ENCODE measurements around the gene AUTS2.
A peak's percentile ranks its signal among the peaks of the same experiment; 100 is the strongest.
"Not testable (repeated sequence)": the region's sequence is repeated elsewhere in the genome, so short reads cannot be mapped to it uniquely, and the experiment has no call there.

AUTS2 gene

DNA sequence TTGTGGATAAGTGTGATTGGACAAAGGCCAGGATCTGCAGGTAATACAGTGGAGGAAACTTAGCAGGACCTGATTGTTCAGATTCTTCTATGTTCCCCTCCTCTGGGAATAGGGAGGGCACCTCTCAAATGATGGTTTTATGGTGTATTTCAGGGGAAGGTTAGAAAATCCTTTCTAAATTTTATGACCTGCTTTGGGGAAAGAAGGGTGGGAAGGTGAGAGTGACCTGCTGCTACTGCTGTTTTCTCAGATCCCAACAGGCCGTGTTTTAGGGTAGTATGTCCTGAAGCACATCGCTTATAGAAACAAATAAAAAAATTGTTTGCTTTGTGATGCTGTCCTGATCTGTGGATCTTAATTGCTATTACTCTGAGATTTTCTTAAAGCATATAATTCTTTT is 1129.6 kb downstream of the AUTS2 start:
- DNase-seq, result no peak
- Histone ChIP-seq H3K79me1 (ENCODE audit: low read length) (peaks cover 13% of the 10 kb centered on the region), H3K18ac (ENCODE audit: low read length) (no peak overlapping the region), H3K23ac (ENCODE audit: low read length) (no peak overlapping the region), H2BK15ac (replicated peaks; ENCODE audit: low read depth) (no peak overlapping the region), H3K4me2 (ENCODE audit: low read length) (no peak overlapping the region), H2AK5ac (ENCODE audit: low read length) (no peak overlapping the region), H3K27me3 (ENCODE audit: insufficient read depth, low read length, poor library complexity) (no peaks in the 10 kb centered on the region), H3K4me1 (ENCODE audit: control insufficient read depth, low read depth, low read length) (peaks cover 5% of the 10 kb centered on the region), H3K36me3 (ENCODE audit: control insufficient read depth, insufficient read depth, low read length) (no peaks in the 10 kb centered on the region), H4K8ac (ENCODE audit: low read depth, low read length) (no peak overlapping the region), H4K5ac (ENCODE audit: low read length) (no peak overlapping the region), H3K4ac (ENCODE audit: low read depth, low read length) (no peak overlapping the region), H3K27ac (ENCODE audit: low read depth, low read length) (no peak overlapping the region), H3K79me2 (ENCODE audit: control insufficient read depth, insufficient read depth, low read length) (peaks cover 27% of the 10 kb centered on the region), H2BK120ac (ENCODE audit: low read depth, low read length) (no peak overlapping the region), H3K9ac (ENCODE audit: low read length) (no peak overlapping the region), H2BK5ac (ENCODE audit: low read length) (no peak overlapping the region), H3K56ac (ENCODE audit: low read length) (no peak overlapping the region), H3K4me3 (ENCODE audit: low read length) (no peak overlapping the region)
- WGBS (ENCODE audit: extremely low coverage, insufficient coverage, low lambda C conversion rate), result no CpG with 5 or more reads among the region's 2 CpGs

DNA sequence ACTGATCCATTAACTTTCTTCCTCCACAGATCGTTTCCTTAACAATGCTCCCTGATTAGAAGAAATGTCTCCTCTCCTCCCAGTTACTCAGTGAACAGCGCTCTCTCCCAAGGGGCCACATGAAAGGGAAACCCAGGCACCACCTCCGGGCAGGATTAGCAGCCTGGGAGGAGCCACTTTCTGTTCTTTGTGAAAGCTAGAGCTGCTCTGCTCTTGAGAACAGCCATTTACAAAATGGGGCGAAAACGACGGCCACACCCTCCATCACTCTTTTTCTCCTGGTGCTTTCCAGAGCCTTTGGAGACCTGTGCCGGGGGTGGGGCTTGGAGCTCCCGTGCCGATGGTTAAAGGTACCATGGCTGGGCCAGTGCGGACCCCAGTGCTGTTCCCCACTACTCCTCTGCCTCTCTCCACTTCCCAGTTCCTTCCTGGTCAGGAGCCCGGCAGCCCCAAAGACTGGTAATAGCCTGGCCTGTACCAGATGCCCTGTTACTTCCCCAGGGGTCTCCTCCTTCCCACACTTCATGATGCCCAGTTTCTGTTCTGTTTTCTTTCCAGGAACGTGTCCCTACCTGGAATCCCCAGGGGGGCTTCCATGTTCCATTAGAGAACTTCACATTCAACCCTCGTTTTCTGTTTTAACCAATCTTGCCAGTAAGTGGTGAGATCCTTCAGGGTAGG is 1130.7 kb downstream of the AUTS2 start:
- WGBS (ENCODE audit: extremely low coverage, insufficient coverage, low lambda C conversion rate), result no CpG with 5 or more reads among the region's 13 CpGs
- Histone ChIP-seq H3K9ac (ENCODE audit: low read length) (no peak overlapping the region), H3K4me3 (ENCODE audit: low read length) (no peak overlapping the region)

DNA sequence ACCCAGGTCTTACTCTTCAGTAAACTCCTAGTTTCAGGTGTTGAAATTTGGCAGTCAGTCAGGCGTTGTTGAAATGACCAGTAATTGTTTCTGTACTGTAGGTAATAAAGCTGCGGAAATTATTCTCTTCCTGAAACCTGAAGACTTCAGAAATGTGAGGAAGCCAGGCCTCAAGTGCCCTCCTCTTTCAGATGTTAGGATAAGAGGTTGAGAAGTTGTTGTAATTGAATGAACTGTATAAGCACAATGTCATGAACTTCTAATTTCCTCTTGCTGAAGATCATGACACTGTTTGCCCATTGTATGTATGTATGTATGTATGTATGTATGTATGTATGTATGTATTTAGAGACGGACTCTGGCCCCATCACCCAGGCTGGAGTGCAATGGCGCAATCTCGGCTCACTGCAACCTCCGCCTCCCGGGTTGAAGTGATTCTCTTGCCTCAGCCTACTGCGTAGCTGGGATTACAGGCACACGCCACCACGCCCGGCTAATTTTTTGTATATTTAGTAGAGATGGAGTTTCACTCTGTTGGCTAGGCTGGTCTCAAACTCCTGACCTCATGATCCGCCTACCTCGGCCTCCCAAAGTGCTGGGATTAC is 1131.4 kb downstream of the AUTS2 start:
- not testable (repeated sequence) for H3K18ac ChIP-seq (ENCODE audit: low read length); H2AK5ac ChIP-seq (ENCODE audit: low read length); H3K9ac ChIP-seq (ENCODE audit: low read length); H3K23ac ChIP-seq (ENCODE audit: low read length); H2BK5ac ChIP-seq (ENCODE audit: low read length); H3K4me2 ChIP-seq (ENCODE audit: low read length); H4K5ac ChIP-seq (ENCODE audit: low read length); H3K4me1 ChIP-seq (ENCODE audit: control insufficient read depth, low read depth, low read length); H4K8ac ChIP-seq (ENCODE audit: low read depth, low read length); H3K4me3 ChIP-seq (ENCODE audit: low read length); H3K27me3 ChIP-seq (ENCODE audit: insufficient read depth, low read length, poor library complexity); H3K36me3 ChIP-seq (ENCODE audit: control insufficient read depth, insufficient read depth, low read length); H3K4ac ChIP-seq (ENCODE audit: low read depth, low read length); H2BK120ac ChIP-seq (ENCODE audit: low read depth, low read length); DNase-seq; H3K27ac ChIP-seq (ENCODE audit: low read depth, low read length); H2BK15ac ChIP-seq (replicated peaks; ENCODE audit: low read depth); H3K56ac ChIP-seq (ENCODE audit: low read length)
- peaks cover 11% of the 10 kb centered on the region for H3K79me1 ChIP-seq (ENCODE audit: low read length)
- no CpG with 5 or more reads among the region's 13 CpGs for WGBS (ENCODE audit: extremely low coverage, insufficient coverage, low lambda C conversion rate)
- peaks cover 25% of the 10 kb centered on the region for H3K79me2 ChIP-seq (ENCODE audit: control insufficient read depth, insufficient read depth, low read length)

More for the DNA sequence above, 1130.7 kb downstream of the AUTS2 start:
- no peaks in the 10 kb centered on the region for H3K27me3 ChIP-seq (ENCODE audit: insufficient read depth, low read length, poor library complexity)
- H3K4me1 ChIP-seq (ENCODE audit: control insufficient read depth, low read depth, low read length), result peaks cover 5% of the 10 kb centered on the region
- no peaks in the 10 kb centered on the region for H3K36me3 ChIP-seq (ENCODE audit: control insufficient read depth, insufficient read depth, low read length)
- peaks cover 26% of the 10 kb centered on the region for H3K79me2 ChIP-seq (ENCODE audit: control insufficient read depth, insufficient read depth, low read length)
- H2AK5ac ChIP-seq (ENCODE audit: low read length), result no peak overlapping the region
- no peak overlapping the region for H3K27ac ChIP-seq (ENCODE audit: low read depth, low read length)
- H2BK5ac ChIP-seq (ENCODE audit: low read length), result no peak overlapping the region
- peak; percentile 93 for DNase-seq
- no peak overlapping the region for H3K18ac ChIP-seq (ENCODE audit: low read length)
- H4K8ac ChIP-seq (ENCODE audit: low read depth, low read length), result no peak overlapping the region
- H3K56ac ChIP-seq (ENCODE audit: low read length), result no peak overlapping the region
- H3K4ac ChIP-seq (ENCODE audit: low read depth, low read length), result no peak overlapping the region
- H3K79me1 ChIP-seq (ENCODE audit: low read length), result peaks cover 11% of the 10 kb centered on the region
- H2BK120ac ChIP-seq (ENCODE audit: low read depth, low read length), result no peak overlapping the region
- no peak overlapping the region for H2BK15ac ChIP-seq (replicated peaks; ENCODE audit: low read depth)
- no peak overlapping the region for H4K5ac ChIP-seq (ENCODE audit: low read length)
- H3K4me2 ChIP-seq (ENCODE audit: low read length), result no peak overlapping the region
- no peak overlapping the region for H3K23ac ChIP-seq (ENCODE audit: low read length)

DNA sequence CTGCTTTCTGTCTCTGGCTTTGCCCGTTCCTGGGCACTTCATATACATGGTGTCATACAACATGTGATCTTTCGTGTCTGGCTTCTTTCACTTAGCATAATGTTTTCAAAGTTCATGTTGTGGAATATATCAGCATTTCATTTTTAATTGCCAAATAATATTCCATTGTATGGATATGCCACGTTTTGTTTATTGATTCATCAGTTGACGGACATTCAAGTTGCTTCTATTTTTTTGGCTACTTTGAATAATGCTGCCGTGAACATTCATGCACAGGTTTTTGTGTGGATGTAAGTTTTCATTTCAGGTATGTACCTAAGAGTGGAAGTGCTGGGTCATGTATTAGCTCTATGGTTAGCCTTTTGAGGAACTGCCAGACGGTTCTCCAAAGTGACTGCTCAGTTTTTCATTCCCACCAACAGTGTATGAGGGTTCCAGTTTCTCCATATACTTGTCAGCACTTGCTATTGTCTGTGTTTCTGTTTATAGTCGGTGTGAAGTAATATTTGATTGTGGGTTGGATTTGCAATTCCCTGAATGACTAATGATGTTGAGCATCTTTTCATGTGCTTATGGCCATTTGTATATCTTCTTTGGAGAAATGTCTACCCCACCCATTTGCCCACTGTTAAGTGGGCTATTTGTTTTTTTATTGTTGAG is 1132.3 kb downstream of the AUTS2 start:
- H3K9ac ChIP-seq (ENCODE audit: low read length), result no peak overlapping the region
- DNase-seq, result no peak
- H3K4ac ChIP-seq (ENCODE audit: low read depth, low read length), result no peak overlapping the region
- peaks cover 10% of the 10 kb centered on the region for H3K79me1 ChIP-seq (ENCODE audit: low read length)
- no peak overlapping the region for H2BK15ac ChIP-seq (replicated peaks; ENCODE audit: low read depth)
- peaks cover 22% of the 10 kb centered on the region for H3K79me2 ChIP-seq (ENCODE audit: control insufficient read depth, insufficient read depth, low read length)
- H3K27me3 ChIP-seq (ENCODE audit: insufficient read depth, low read length, poor library complexity), result no peaks in the 10 kb centered on the region
- no peak overlapping the region for H3K56ac ChIP-seq (ENCODE audit: low read length)
- H2BK5ac ChIP-seq (ENCODE audit: low read length), result no peak overlapping the region
- no peak overlapping the region for H4K8ac ChIP-seq (ENCODE audit: low read depth, low read length)
- peaks cover 5% of the 10 kb centered on the region for H3K4me1 ChIP-seq (ENCODE audit: control insufficient read depth, low read depth, low read length)
- no peak overlapping the region for H3K23ac ChIP-seq (ENCODE audit: low read length)
- no peak overlapping the region for H2AK5ac ChIP-seq (ENCODE audit: low read length)
- no peak overlapping the region for H3K4me2 ChIP-seq (ENCODE audit: low read length)
- H4K5ac ChIP-seq (ENCODE audit: low read length), result no peak overlapping the region
- no peak overlapping the region for H3K18ac ChIP-seq (ENCODE audit: low read length)
- H3K4me3 ChIP-seq (ENCODE audit: low read length), result no peak overlapping the region
- WGBS (ENCODE audit: extremely low coverage, insufficient coverage, low lambda C conversion rate), result no CpG with 5 or more reads among the region's 7 CpGs
- no peaks in the 10 kb centered on the region for H3K36me3 ChIP-seq (ENCODE audit: control insufficient read depth, insufficient read depth, low read length)
- H3K27ac ChIP-seq (ENCODE audit: low read depth, low read length), result no peak overlapping the region
- H2BK120ac ChIP-seq (ENCODE audit: low read depth, low read length), result no peak overlapping the region

DNA sequence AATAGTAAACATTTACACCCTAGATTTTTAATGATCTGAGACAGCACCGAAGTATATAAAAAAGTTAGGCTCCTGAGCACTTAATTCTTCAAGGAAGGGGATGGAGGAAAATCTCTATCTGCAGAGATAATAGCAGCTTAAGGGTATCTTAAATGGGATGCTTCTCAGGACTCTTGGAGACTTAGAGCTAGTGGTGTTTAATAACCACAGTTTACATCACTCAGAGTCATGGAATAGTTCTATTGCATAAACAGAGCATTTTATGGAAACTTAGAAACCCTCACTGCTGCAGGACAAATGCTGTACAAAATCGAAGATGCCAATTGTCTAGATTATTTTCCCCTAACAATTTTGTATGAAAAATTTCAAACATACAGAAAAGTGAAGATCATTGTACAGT is 1134.8 kb downstream of the AUTS2 start:
- Histone ChIP-seq H3K18ac (ENCODE audit: low read length) (no peak overlapping the region), H2BK5ac (ENCODE audit: low read length) (no peak overlapping the region), H2BK15ac (replicated peaks; ENCODE audit: low read depth) (no peak overlapping the region), H3K36me3 (ENCODE audit: control insufficient read depth, insufficient read depth, low read length) (no peaks in the 10 kb centered on the region), H3K23ac (ENCODE audit: low read length) (no peak overlapping the region), H2BK120ac (ENCODE audit: low read depth, low read length) (no peak overlapping the region), H3K4me2 (ENCODE audit: low read length) (no peak overlapping the region), H4K8ac (ENCODE audit: low read depth, low read length) (no peak overlapping the region), H2AK5ac (ENCODE audit: low read length) (no peak overlapping the region), H3K27me3 (ENCODE audit: insufficient read depth, low read length, poor library complexity) (no peaks in the 10 kb centered on the region), H3K4me1 (ENCODE audit: control insufficient read depth, low read depth, low read length) (peaks cover 5% of the 10 kb centered on the region), H3K79me1 (ENCODE audit: low read length) (peaks cover 7% of the 10 kb centered on the region), H3K56ac (ENCODE audit: low read length) (no peak overlapping the region), H4K5ac (ENCODE audit: low read length) (no peak overlapping the region), H3K79me2 (ENCODE audit: control insufficient read depth, insufficient read depth, low read length) (peaks cover 23% of the 10 kb centered on the region), H3K27ac (ENCODE audit: low read depth, low read length) (no peak overlapping the region), H3K9ac (ENCODE audit: low read length) (no peak overlapping the region), H3K4ac (ENCODE audit: low read depth, low read length) (no peak overlapping the region), H3K4me3 (ENCODE audit: low read length) (no peak overlapping the region)
- no peak for DNase-seq
- WGBS (ENCODE audit: extremely low coverage, insufficient coverage, low lambda C conversion rate), result no CpG with 5 or more reads among the region's 2 CpGs

Measured in mesendoderm (in vitro differentiated cells).